ENCODE results near the gene OR1M1.

The OR1M1 gene

GRCh38 chr19:9075064-9075949 is 11.6 kb upstream of the OR1M1 start:
- no peak for DNase-seq (ENCODE audit: low read depth in 2 of 2)

GRCh38 chr19:9076901-9077300 is 10.0 kb upstream of the OR1M1 start:
- DNase-seq (ENCODE audit: low read depth in 2 of 2): no peak

- no peak for DNase-seq (ENCODE audit: low read depth in 2 of 2)
These were observed 8.2 kb upstream of the OR1M1 start for GRCh38 chr19:9078651-9079050.

DNA sequence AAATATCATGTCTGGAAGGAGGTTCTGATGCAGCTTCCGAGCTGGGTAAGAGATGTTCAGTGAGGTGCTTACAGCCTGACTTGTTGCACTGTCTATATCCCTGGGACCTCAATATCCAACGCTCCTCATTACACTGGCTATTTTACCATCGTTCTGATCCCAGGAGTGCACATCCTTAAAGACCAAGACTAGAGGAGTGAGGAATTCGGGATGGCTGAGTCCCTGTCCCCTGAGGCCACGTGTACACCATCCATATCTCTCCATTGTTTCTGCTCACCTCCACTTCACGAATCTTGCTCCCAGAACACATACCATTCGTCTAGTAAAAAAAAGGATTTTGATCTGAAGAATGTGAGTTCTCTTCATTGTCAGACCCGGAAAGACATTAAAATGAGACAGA is 20.5 kb downstream of the OR1M1 start, which contains the start of gene OR7G2:
TSS of gene OR7G2 (minus strand) at position 101 of the 400 bp plus-strand sequence. CDS start 4,232 bp downstream, outside the sequence.
- no peak for DNase-seq (ENCODE audit: low read depth in 2 of 2)

GRCh38 chr19:9109959-9110358 is 23.1 kb downstream of the OR1M1 start:
- no peak for DNase-seq (ENCODE audit: low read depth in 2 of 2)

DNA sequence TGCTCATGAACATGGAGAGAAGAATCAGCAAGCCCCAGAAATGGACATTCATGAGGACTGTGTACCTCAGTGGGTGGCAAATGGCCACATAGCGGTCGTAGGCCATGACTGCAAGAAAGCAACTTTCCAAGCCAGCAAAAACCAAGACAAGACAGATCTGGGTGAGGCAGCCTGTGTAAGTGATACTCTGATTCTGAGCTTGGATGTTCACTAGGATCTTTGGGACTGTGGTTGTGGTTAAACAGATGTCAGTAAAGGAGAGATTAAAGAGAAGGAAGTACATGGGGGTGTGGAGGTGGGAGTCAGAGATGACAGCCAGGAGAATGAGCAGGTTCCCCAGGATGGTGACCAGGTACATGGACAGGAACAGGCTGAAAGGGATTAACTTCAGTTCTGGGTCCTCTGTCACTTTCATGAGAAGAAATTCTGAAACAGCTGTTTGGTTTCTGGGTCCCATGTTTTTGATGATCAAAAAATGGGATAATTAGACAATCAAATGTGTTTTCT is 28.5 kb downstream of the OR1M1 start, which contains the start of gene OR7G1:
TSS of gene OR7G1 (minus strand) at position 457 of the 507 bp plus-strand sequence. CDS start at position 457, 0 bp downstream.
- DNase-seq (ENCODE audit: low read depth in 2 of 2): no peak

GRCh38 chr19:9116547-9116946 is 29.7 kb downstream of the OR1M1 start:
- no peak for DNase-seq (ENCODE audit: low read depth in 2 of 2)

DNA sequence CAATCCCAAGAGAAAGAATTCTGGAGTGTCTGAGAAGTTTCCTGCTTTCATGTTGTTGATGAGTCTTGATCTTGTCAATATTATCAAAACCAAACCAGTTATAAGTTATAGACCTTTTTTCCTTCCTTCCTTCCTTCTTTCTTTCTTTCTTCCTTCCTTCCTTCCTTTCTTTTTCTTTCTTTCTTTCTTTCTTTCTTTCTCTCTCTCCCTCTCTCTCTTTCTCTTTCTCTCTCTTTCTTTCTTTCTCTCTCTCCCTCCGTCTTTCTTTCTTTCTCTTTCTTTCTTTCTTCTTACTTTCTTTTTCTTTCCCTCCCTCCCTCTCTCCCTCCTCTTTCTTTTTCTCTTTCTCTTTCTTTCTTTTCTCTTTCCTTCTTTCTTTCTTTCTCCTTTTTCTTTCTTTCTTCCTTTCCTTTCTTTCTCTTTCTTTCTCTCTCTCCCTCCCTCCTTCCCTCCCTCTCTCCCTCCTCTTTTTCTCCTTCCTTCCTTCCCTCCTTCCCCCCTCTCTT is 40.1 kb downstream of the OR1M1 start, which contains the start of gene OR7G3:
TSS of gene OR7G3 (minus strand) at position 51 of the 506 bp plus-strand sequence. CDS start at position 51, 0 bp downstream.
- DNase-seq (ENCODE audit: low read depth in 2 of 2): no peak

DNA sequence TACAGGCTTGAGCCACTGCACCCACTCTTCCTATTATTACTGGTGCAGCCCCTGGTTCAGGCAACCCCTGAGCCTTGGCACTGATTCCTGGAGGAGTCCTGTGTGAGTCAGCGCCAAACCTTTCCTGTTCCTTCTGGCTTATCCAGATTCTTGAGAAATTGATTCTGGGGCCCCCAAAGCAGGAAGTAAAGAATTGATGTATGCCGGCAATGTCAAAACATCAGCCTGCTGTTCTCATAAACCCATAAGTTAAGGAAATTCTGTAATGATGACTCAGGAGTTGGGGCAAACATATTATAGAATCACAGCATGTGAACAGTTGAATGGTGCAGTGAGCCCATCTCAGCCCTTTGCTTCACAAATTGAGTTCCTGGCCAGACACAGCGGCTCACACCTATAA is 41.3 kb downstream of the OR1M1 start:
- no peak for DNase-seq (ENCODE audit: low read depth in 2 of 2)

DNA sequence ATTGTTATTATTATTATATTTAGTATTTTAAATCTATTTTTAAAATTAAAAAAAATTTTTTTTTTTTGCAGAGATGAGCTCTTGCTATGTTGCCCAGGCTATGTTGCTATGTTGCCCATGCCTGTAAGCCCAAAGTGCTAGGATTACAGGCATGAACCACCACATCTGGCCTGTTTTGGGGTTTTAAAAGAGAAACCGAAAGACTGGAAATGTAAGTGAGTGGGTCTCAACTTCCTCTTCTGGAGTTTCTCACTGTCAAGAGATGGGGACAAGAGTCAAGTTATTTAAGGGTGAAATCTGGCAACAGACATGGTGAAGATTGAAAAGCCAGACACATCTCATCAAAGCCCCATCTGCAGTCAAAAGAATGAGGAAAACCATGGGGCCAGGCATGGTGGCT is 44.1 kb downstream of the OR1M1 start:
- no peak for DNase-seq (ENCODE audit: low read depth in 2 of 2)

GRCh38 chr19:9132422-9132821 is 45.6 kb downstream of the OR1M1 start:
- DNase-seq (ENCODE audit: low read depth in 2 of 2): no peak

GRCh38 chr19:9139609-9140158 is 52.8 kb downstream of the OR1M1 start:
- no peak for DNase-seq (ENCODE audit: low read depth in 2 of 2)

- DNase-seq (ENCODE audit: low read depth in 2 of 2): peak; percentile 78 to 88
These were observed 53.5 kb downstream of the OR1M1 start, which contains the start of gene ZNF317 for GRCh38 chr19:9140159-9140874. TSS of gene ZNF317 (plus strand) at chr19:9140397. CDS start at chr19:9156017, 15,620 bp downstream.

DNA sequence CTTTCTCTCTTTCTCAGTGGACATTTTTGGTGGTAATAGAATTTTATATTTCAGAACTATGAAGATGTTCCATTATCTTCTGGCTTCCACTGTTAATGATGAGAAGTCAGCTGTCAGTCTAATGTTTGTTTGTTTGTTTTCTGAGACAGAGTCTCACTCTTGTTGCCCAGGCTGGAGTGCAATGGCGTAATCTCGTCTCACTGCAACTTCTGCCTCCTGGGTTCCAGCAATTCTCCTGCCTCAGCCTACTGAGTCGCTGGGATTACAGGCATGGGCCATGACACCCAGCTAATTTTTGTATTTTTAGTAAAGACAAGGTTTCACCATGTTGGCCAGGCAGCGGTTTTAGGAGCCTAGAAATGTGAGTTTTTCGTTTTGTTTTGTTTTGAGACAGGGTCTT is 58.1 kb downstream of the OR1M1 start:
- DNase-seq (ENCODE audit: low read depth in 2 of 2): no peak
